ENCODE measurements around the gene MARVELD1. TPM values are rescaled to one million over a fixed set of nuclear protein-coding genes. Genes with fewer than 3 reads are reported as not detected.

MARVELD1 gene
- total and polyA plus RNA-seq, 2 of the 8 experiments (the other 6 are each of a cell fraction or from before 2014, with no cell fraction given), result 28.1 to 37.3 TPM

DNA sequence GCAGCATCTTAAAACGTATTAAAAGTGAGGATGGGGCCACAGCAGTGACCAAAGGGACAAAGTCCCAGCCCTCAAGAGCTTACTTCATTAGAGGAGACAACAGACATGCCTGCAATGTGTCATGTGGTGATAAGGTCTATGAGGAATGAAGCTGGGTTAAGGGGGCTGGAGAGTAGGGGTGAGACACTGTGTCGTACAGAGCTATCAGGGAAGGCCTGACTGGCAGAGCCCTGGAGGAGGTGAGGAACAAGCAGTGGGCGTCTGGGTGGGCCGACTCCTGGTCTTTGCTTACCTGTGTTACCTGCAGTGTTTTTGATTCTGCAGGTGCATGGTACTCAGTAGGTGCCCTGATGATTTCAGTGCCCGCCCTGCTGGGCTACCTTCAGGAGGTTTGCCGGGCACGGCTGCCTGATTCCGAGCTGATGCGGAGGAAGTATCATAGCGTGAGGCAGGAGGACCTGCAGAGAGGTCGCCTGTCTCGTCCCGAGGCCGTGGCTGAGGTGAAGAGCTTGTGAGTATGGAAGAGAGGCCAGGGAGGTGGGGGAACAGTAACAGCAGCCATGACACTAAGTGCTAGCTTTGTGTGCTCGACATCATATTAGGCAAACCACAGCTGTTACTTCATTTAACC, 31.0 kb downstream of the MARVELD1 start:
- 90% methylated on average over 15 of the region's 15 CpGs; no CpG with 5 or more reads in 1 of the 2 experiments for WGBS, 2 experiments (ENCODE audit: extremely low coverage in 1 of 2, insufficient coverage in 1 of 2, insufficient read length in 1 of 2, insufficient replicate concordance in 2 of 2, low coverage in 1 of 2, low lambda C conversion rate in 2 of 2, missing lambda C conversion rate in 1 of 2)
- Histone ChIP-seq H2AFZ (ENCODE audit: low read length) (no peak overlapping the region), H3K79me2 (ENCODE audit: control insufficient read depth in 1 of 2, insufficient read depth in 2 of 2, low read length in 2 of 2) (peaks cover 0 to 16% of the 10 kb centered on the region in 2 experiments; a peak in 2 of 4 replicates), H2BK120ac (replicated peaks; ENCODE audit: low read depth, low read length) (no peak overlapping the region), H3K9me3 (ENCODE audit: insufficient read depth in 2 of 2, low read depth in 1 of 2, low read length in 1 of 2) (no peaks in the 10 kb centered on the region), H2BK12ac (ENCODE audit: low read depth, low read length) (no peak overlapping the region), H4K8ac (ENCODE audit: extremely low read depth, insufficient read depth, low read length) (no peak overlapping the region), H3K9ac (replicated peaks in 1 of 4; ENCODE audit: extremely low read depth in 1 of 4, low read depth in 3 of 4, low read length in 3 of 4) (no peak overlapping the region), H2BK15ac (ENCODE audit: low read length) (no peak overlapping the region), H4K5ac (ENCODE audit: insufficient read length, low read depth, low read length) (no peak overlapping the region), H4K91ac (replicated peaks; ENCODE audit: insufficient read length, low read length) (no peak overlapping the region), H3K23me2 (ENCODE audit: low read depth, low read length) (peaks cover 2% of the 10 kb centered on the region; the same call in 1 of the 2 replicates), H3K56ac (replicated peaks; ENCODE audit: insufficient read length, low read depth, low read length) (no peak overlapping the region), H2BK20ac (ENCODE audit: low read length) (no peak overlapping the region), H2AK5ac (ENCODE audit: low read depth, low read length) (no peak overlapping the region), H2BK5ac (ENCODE audit: low read depth, low read length) (no peak overlapping the region), H3K4me2 (ENCODE audit: insufficient read depth in 1 of 2, low read depth in 2 of 2, low read length in 2 of 2) (no peak overlapping the region), H3K23ac (ENCODE audit: insufficient read length) (no peak overlapping the region), H4K20me1 (replicated peaks in 1 of 2; ENCODE audit: control insufficient read depth in 1 of 2, insufficient read depth in 2 of 2, low read length in 2 of 2) (peaks cover 2 to 19% of the 10 kb centered on the region in 2 experiments), H3K18ac (ENCODE audit: extremely low read depth, low read length) (no peak overlapping the region), H3K79me1 (ENCODE audit: low read depth, low read length) (peaks cover 3% of the 10 kb centered on the region; the same call in 1 of the 2 replicates), H3K27ac (ENCODE audit: low read depth, low read length) (no peak overlapping the region), H3K27me3 (replicated peaks in 1 of 4; ENCODE audit: control insufficient read depth in 3 of 4, extremely low read depth in 1 of 4, insufficient read depth in 3 of 4, low read length in 3 of 4) (no peaks in the 10 kb centered on the region), H3K4ac (replicated peaks; ENCODE audit: insufficient read length, low read depth, low read length) (no peak overlapping the region), H3K4me3 (ENCODE audit: extremely low read depth in 1 of 4, insufficient read depth in 2 of 4, low read depth in 3 of 4, low read length in 4 of 4) (no peak overlapping the region), H3K4me1 (replicated peaks in 1 of 4; ENCODE audit: control insufficient read depth in 3 of 4, insufficient read depth in 4 of 4, low read length in 3 of 4) (no peaks in the 10 kb centered on the region), H3K14ac (ENCODE audit: insufficient read length) (no peak overlapping the region), H3K36me3 (ENCODE audit: control insufficient read depth in 2 of 4, insufficient read depth in 4 of 4, low read length in 3 of 4) (peaks cover 10 to 69% (median 36%) of the 10 kb centered on the region in 4 experiments)
- ChIA-PET CTCF (ENCODE audit: partially characterized antibody) (interaction anchor here (0.6 to 8.6 kb wide), 18 partner anchors 11 to 67 kb away, joined by 3 to 44 read pairs (median 5); partner anchors contain the start of gene MARVELD1), POLR2A (ENCODE audit: partially characterized antibody) (interaction anchor here (0.8 to 1.7 kb wide), 2 partner anchors 11 to 23 kb away, joined by 3 to 6 read pairs; no protein-coding TSS in a partner anchor)
- FAIRE-seq (no peak), DNase-seq (ENCODE audit: low read depth in 1 of 2, low spot score in 2 of 2) (no peak)
- TF ChIP-seq CHD1 (IDR thresholded peaks at IDR 0.05; ENCODE audit: low read depth, low read length), result no peak
- TF ChIP-seq ZNF274 (IDR thresholded peaks at IDR 0.05; ENCODE audit: borderline replicate concordance, extremely low read depth, low read length), result no peak
- TF ChIP-seq PHF8 (conservative IDR thresholded peaks at IDR 0.05; ENCODE audit: low read depth, low read length), result no peak
- no peak for TF ChIP-seq TAF7 (optimal IDR thresholded peaks at IDR 0.05; ENCODE audit: borderline replicate concordance, low read depth, low read length)
- TF ChIP-seq, protein P1, sequence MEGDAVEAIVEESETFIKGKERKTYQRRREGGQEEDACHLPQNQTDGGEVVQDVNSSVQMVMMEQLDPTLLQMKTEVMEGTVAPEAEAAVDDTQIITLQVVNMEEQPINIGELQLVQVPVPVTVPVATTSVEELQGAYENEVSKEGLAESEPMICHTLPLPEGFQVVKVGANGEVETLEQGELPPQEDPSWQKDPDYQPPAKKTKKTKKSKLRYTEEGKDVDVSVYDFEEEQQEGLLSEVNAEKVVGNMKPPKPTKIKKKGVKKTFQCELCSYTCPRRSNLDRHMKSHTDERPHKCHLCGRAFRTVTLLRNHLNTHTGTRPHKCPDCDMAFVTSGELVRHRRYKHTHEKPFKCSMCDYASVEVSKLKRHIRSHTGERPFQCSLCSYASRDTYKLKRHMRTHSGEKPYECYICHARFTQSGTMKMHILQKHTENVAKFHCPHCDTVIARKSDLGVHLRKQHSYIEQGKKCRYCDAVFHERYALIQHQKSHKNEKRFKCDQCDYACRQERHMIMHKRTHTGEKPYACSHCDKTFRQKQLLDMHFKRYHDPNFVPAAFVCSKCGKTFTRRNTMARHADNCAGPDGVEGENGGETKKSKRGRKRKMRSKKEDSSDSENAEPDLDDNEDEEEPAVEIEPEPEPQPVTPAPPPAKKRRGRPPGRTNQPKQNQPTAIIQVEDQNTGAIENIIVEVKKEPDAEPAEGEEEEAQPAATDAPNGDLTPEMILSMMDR (IDR thresholded peaks at IDR 0.05; ENCODE audit: control extremely low read depth in 1 of 3, insufficient read depth in 1 of 3, low read depth in 1 of 3, low read length in 3 of 3), result no peak
- TF ChIP-seq TEAD4 (IDR thresholded peaks at IDR 0.05; ENCODE audit: low read depth, low read length), result no peak
- no peak for TF ChIP-seq RXRA (IDR thresholded peaks at IDR 0.05; ENCODE audit: insufficient read depth, low read depth, low read length)
- TF ChIP-seq RFX5 (IDR thresholded peaks at IDR 0.05; ENCODE audit: borderline replicate concordance, low read depth, low read length), result no peak
- TF ChIP-seq RAD21 (IDR thresholded peaks at IDR 0.05 in 1 of 2, conservative IDR thresholded peaks at IDR 0.05 in 1 of 2; ENCODE audit: low read depth in 2 of 2, low read length in 2 of 2), result no peak
